ENCODE data around the gene MKI67. TPM values are rescaled to one million over a fixed set of nuclear protein-coding genes. Genes with fewer than 3 reads are reported as not detected.
A peak's percentile ranks its signal among the peaks of the same experiment; 100 is the strongest.

Gene MKI67
- total and polyA plus RNA-seq, 2 of the 13 experiments (the other 11 are each of a cell fraction or from before 2014, with no cell fraction given): 6.7 to 22.9 TPM

DNA sequence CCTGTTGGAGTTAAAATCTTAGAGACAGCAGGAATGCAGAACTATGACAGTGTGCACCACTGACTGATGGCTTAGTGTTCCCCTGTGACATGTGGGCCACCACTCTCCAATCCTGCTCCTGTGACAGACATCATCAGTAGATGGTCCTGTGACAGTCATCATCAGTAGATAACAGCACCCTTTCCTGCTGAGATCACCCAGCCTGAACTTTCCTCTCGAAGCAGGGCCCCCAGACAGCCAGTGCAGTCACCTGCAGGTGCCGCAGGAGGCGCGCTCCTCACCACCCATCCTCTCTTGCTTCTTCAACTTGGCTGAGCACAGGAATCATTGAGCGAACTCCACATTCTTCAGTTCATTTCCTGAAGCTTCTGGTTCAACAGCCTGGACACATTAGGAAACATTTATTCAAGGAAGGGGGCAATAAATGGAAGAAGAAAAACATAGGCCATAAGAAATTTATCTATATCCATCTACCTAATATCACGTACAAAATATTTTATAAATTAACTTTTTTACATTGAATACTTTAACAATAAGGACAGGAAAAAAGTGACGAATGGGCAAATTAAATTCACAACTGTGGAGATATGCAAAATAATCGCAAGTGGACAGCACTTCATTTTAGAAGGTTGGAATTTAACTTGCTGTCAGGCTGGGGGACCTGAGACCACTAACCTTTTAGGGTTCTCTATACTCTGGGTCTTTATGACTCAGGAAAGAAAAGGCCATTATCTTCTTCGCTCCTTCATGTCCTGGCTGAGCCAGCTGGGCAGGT lies 32.0 kb upstream of the MKI67 start:
- H2AFZ ChIP-seq (ENCODE audit: low read length): no peak overlapping the region
- FAIRE-seq (peak; percentile 57), DNase-seq (ENCODE audit: low spot score) (peak; percentile 49), ATAC-seq (peak; percentile 85)
- 35% methylated on average over 9 of the region's 9 CpGs for WGBS (ENCODE audit: low lambda C conversion rate)
- ChIA-PET CTCF (ENCODE audit: low intra/inter-chr PET ratio, low total read pairs) (no interaction called here), POLR2A (no interaction called here)
- no peaks in the 10 kb centered on the region for H3K36me3 ChIP-seq (replicated peaks in 1 of 2; ENCODE audit: control insufficient read depth in 1 of 2, insufficient read depth in 2 of 2, low read length in 2 of 2)
- H3K27ac ChIP-seq (ENCODE audit: extremely low read length, insufficient read depth, low read length): peak overlapping the region; percentile 78
- no TSS peak for BruUV-seq (replicated peaks)
- in situ Hi-C loops (cut with HindIII; ENCODE audit: extremely low pct_ligation_motif_present, low pct_unique_long_range_greater_than_20kb): no loop called here
- intact Hi-C loops (cut with micrococcal nuclease; ENCODE audit: unreplicated experiment): no loop called here
- peaks cover 31% of the 10 kb centered on the region for H3K4me1 ChIP-seq (ENCODE audit: insufficient read depth, low read length)
- no peaks in the 10 kb centered on the region; a peak in 1 of 5 replicates for H3K27me3 ChIP-seq (ENCODE audit: control insufficient read depth in 1 of 2, insufficient read depth in 2 of 2, low read length in 2 of 2)
- no peaks in the 10 kb centered on the region for H3K9me3 ChIP-seq (ENCODE audit: low read length)
- no peaks in the 10 kb centered on the region for H3K79me2 ChIP-seq (ENCODE audit: insufficient read depth, low read length)
- peak overlapping the region in 1 of 3 experiments; percentile 62; a peak in 1 of 6 replicates for H3K4me3 ChIP-seq (replicated peaks in 1 of 3; ENCODE audit: insufficient read depth in 1 of 3, low read depth in 2 of 3, low read length in 3 of 3)
- H3K4me2 ChIP-seq (ENCODE audit: low read depth, low read length): peak overlapping the region; percentile 93
- no peaks in the 10 kb centered on the region for H4K20me1 ChIP-seq (ENCODE audit: insufficient read depth, low read length)
- H3K9ac ChIP-seq (ENCODE audit: insufficient read depth, low read depth, low read length): no peak overlapping the region
- TF ChIP-seq ZNF256 (CRISPR knock-in tag; conservative IDR thresholded peaks at IDR 0.05) (no peak), SETDB1 (CRISPR knock-in tag; IDR thresholded peaks at IDR 0.05; ENCODE audit: borderline replicate concordance) (no peak), SIN3A (IDR thresholded peaks at IDR 0.05; ENCODE audit: borderline replicate concordance, low read depth, low read length) (no peak), HNF4A (CRISPR knock-in tag; IDR thresholded peaks at IDR 0.05) (peak; percentile 50; the same call in 1 of the 2 replicates), SKI (IDR thresholded peaks at IDR 0.05; ENCODE audit: partially characterized antibody) (no peak), ZNF652 (CRISPR knock-in tag; IDR thresholded peaks at IDR 0.05; ENCODE audit: borderline replicate concordance, low read depth) (no peak), ZNF614 (CRISPR knock-in tag; IDR thresholded peaks at IDR 0.05; ENCODE audit: borderline replicate concordance) (0 out of 2 replicates have a peak, but pooled peaks have one; percentile 19), MAZ (IDR thresholded peaks at IDR 0.05; ENCODE audit: borderline replicate concordance, low read depth, low read length) (0 out of 2 replicates have a peak, but pooled peaks have one; percentile 49), MAZ (CRISPR knock-in tag; IDR thresholded peaks at IDR 0.05; ENCODE audit: low read depth) (no peak), ZNF558 (CRISPR knock-in tag; IDR thresholded peaks at IDR 0.05; ENCODE audit: borderline replicate concordance) (no peak), ZNF329 (CRISPR knock-in tag; IDR thresholded peaks at IDR 0.05; ENCODE audit: low read depth) (no peak), NCOA5 (CRISPR knock-in tag; IDR thresholded peaks at IDR 0.05) (no peak), CAMTA2 (CRISPR knock-in tag; IDR thresholded peaks at IDR 0.05; ENCODE audit: borderline replicate concordance) (no peak), ELF3 (CRISPR knock-in tag; IDR thresholded peaks at IDR 0.05) (0 out of 2 replicates have a peak, but pooled peaks have one; percentile 22), KLF9 (CRISPR knock-in tag; IDR thresholded peaks at IDR 0.05; ENCODE audit: low read depth) (no peak), STAG1 (CRISPR knock-in tag; IDR thresholded peaks at IDR 0.05) (peak; percentile 23; the same call in 1 of the 2 replicates), MTF1 (CRISPR knock-in tag; IDR thresholded peaks at IDR 0.05) (no peak), ZNF337 (CRISPR knock-in tag; IDR thresholded peaks at IDR 0.05; ENCODE audit: borderline replicate concordance, low read depth) (no peak), GATA4 (IDR thresholded peaks at IDR 0.05; ENCODE audit: borderline replicate concordance, low read depth) (no peak)
- TF ChIP-seq, protein P1, sequence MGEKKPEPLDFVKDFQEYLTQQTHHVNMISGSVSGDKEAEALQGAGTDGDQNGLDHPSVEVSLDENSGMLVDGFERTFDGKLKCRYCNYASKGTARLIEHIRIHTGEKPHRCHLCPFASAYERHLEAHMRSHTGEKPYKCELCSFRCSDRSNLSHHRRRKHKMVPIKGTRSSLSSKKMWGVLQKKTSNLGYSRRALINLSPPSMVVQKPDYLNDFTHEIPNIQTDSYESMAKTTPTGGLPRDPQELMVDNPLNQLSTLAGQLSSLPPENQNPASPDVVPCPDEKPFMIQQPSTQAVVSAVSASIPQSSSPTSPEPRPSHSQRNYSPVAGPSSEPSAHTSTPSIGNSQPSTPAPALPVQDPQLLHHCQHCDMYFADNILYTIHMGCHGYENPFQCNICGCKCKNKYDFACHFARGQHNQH (CRISPR knock-in tag; IDR thresholded peaks at IDR 0.05): 0 out of 2 replicates have a peak, but pooled peaks have one; percentile 31
- TF ChIP-seq, protein P2, sequence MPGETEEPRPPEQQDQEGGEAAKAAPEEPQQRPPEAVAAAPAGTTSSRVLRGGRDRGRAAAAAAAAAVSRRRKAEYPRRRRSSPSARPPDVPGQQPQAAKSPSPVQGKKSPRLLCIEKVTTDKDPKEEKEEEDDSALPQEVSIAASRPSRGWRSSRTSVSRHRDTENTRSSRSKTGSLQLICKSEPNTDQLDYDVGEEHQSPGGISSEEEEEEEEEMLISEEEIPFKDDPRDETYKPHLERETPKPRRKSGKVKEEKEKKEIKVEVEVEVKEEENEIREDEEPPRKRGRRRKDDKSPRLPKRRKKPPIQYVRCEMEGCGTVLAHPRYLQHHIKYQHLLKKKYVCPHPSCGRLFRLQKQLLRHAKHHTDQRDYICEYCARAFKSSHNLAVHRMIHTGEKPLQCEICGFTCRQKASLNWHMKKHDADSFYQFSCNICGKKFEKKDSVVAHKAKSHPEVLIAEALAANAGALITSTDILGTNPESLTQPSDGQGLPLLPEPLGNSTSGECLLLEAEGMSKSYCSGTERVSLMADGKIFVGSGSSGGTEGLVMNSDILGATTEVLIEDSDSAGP (CRISPR knock-in tag; IDR thresholded peaks at IDR 0.05; ENCODE audit: borderline replicate concordance): no peak
- TF ChIP-seq, protein P3, sequence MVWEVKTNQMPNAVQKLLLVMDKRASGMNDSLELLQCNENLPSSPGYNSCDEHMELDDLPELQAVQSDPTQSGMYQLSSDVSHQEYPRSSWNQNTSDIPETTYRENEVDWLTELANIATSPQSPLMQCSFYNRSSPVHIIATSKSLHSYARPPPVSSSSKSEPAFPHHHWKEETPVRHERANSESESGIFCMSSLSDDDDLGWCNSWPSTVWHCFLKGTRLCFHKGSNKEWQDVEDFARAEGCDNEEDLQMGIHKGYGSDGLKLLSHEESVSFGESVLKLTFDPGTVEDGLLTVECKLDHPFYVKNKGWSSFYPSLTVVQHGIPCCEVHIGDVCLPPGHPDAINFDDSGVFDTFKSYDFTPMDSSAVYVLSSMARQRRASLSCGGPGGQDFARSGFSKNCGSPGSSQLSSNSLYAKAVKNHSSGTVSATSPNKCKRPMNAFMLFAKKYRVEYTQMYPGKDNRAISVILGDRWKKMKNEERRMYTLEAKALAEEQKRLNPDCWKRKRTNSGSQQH (CRISPR knock-in tag; IDR thresholded peaks at IDR 0.05; ENCODE audit: low read depth): no peak
